Neural cell (in vitro differentiated cells): ENCODE results near the gene RFC4.

Experiments
- EP300 ChIP-seq: fragments of 450-650 bp; conservative IDR thresholded peaks from 2 replicates; pipeline ENCODE4 v1.6.1; 2014; ENCODE audit warnings: antibody characterized with exemption, mild to moderate bottlenecking, moderate library complexity; ENCODE audit not compliant: poor library complexity, severe bottlenecking
- EZH2 ChIP-seq: fragments of 200-600, 300-800 bp; shearing (Covaris generic), sonication (generic); IDR thresholded peaks from 2 replicates; pipeline ENCODE4 v1.6.1; 2014; ENCODE audit warnings: antibody characterized with exemption, low read length, borderline replicate concordance, mild to moderate bottlenecking; ENCODE audit not compliant: insufficient read depth, poor library complexity, severe bottlenecking
- MXI1 ChIP-seq: fragments of 450-650 bp; conservative IDR thresholded peaks from 2 replicates; pipeline ENCODE4 v1.6.1; 2014; ENCODE audit warnings: antibody characterized with exemption, mild to moderate bottlenecking; ENCODE audit not compliant: poor library complexity, severe bottlenecking
- POLR2AphosphoS5 ChIP-seq: IDR thresholded peaks from 2 replicates; pipeline ENCODE4 v1.6.1; 2012
- RAD21 ChIP-seq: fragments of 450-650 bp; conservative IDR thresholded peaks from 2 replicates; pipeline ENCODE4 v1.6.1; 2014; ENCODE audit warnings: antibody characterized with exemption, mild to moderate bottlenecking, moderate library complexity
- SMC3 ChIP-seq: fragments of 450-650 bp; conservative IDR thresholded peaks from 2 replicates; pipeline ENCODE4 v1.6.1; 2014; ENCODE audit warnings: antibody characterized with exemption, mild to moderate bottlenecking, moderate library complexity; ENCODE audit not compliant: poor library complexity
- TF ChIP-seq, protein P1 (sequence below): fragments of 450-650 bp; IDR thresholded peaks from 2 replicates; pipeline ENCODE4 v1.5.1; 2014; ENCODE audit warnings: antibody characterized with exemption, mild to moderate bottlenecking, moderate library complexity; ENCODE audit not compliant: poor library complexity, severe bottlenecking

DNA sequence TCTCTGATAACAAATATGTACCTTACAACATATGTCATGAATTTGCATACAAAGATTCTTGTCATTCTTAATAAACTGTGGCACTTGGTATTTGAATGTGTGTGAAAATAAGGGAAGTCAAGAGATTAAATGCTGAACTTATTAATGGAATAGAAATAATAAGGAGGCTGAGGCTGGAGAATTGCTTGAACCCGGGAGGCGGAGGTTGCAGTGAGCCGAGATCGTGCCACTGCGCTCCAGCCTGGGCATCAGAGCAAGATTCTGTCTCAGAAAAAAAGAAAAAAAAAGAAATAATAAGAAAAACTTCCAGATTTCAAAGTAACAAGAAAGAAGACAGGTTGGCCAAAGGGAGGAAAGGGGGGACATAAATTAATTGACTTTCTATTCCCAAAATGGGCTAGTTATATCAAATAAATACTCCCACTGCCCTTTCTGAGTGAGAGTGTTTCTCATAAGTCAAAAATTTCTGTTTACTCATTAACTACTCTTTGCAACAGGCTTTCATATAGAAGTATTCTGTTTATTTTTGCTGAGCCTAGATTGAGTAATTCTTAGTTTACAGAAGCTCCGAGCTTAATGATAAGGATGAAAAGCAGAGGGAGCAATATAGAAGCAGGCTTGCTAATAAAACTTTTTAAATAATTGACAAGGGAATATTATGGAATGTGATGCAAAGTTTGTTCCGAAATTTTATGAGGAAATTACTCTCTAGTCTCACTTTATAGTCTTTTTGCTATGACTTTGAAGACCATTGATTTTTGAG, 63.5 kb downstream of the RFC4 start:
- no peak for TF ChIP-seq POLR2AphosphoS5
- TF ChIP-seq, protein P1, sequence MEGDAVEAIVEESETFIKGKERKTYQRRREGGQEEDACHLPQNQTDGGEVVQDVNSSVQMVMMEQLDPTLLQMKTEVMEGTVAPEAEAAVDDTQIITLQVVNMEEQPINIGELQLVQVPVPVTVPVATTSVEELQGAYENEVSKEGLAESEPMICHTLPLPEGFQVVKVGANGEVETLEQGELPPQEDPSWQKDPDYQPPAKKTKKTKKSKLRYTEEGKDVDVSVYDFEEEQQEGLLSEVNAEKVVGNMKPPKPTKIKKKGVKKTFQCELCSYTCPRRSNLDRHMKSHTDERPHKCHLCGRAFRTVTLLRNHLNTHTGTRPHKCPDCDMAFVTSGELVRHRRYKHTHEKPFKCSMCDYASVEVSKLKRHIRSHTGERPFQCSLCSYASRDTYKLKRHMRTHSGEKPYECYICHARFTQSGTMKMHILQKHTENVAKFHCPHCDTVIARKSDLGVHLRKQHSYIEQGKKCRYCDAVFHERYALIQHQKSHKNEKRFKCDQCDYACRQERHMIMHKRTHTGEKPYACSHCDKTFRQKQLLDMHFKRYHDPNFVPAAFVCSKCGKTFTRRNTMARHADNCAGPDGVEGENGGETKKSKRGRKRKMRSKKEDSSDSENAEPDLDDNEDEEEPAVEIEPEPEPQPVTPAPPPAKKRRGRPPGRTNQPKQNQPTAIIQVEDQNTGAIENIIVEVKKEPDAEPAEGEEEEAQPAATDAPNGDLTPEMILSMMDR = no peak
- no peak for TF ChIP-seq EP300
- no peak for TF ChIP-seq EZH2
- no peak for TF ChIP-seq MXI1
- no peak for TF ChIP-seq SMC3
- no peak for TF ChIP-seq RAD21
